Natural killer cell (primary cell): ENCODE results near the gene ALOX12B. TPM values are rescaled to one million over a fixed set of nuclear protein-coding genes. Genes with fewer than 3 reads are reported as not detected.

ENCODE experiments used
- ATAC-seq, 3 donors: fragments of 150-1000 bp in 2 of 3; fragments of 200-7000 bp in 1 of 3; cut with Tn5 transposase; 1 replicate in 1 of 3; 2 replicates in 2 of 3; pipeline ENCODE4 v1.10.0; 2021; ENCODE audit warnings: mild to moderate bottlenecking in 2 of 3, moderate library complexity in 2 of 3
- DNase-seq, 2 donors: peaks; one replicate each; pipeline versions ENCODE4 v3.0.0 to v3.0.0-alpha.2; 2013 to 2021; ENCODE audit warnings: mixed read lengths in 1 of 2
- H3K27ac ChIP-seq: one replicate; pipeline ENCODE4 v1.5.1; 2013; ENCODE audit warnings: mild to moderate bottlenecking, low read length
- H3K27me3 ChIP-seq: one replicate; pipeline ENCODE4 v1.6.1; 2013; ENCODE audit warnings: low read length; ENCODE audit not compliant: control insufficient read depth, insufficient read depth
- H3K36me3 ChIP-seq: one replicate; pipeline ENCODE4 v1.6.1; 2013; ENCODE audit warnings: low read length; ENCODE audit not compliant: control insufficient read depth, insufficient read depth
- H3K4me1 ChIP-seq: one replicate; pipeline ENCODE4 v1.6.1; 2013; ENCODE audit warnings: low read length; ENCODE audit not compliant: control insufficient read depth, insufficient read depth
- H3K4me3 ChIP-seq: one replicate; pipeline ENCODE4 v1.5.1; 2013; ENCODE audit warnings: low read length
- H3K9me3 ChIP-seq: one replicate; pipeline ENCODE4 v1.6.1; 2013; ENCODE audit warnings: low read length; ENCODE audit not compliant: control insufficient read depth, insufficient read depth
- H3K27ac Mint-ChIP-seq, 2 donors: one replicate each; pipeline ENCODE4 v1.8.0; 2022; ENCODE audit warnings: mild to moderate bottlenecking in 2 of 2, mixed read lengths in 2 of 2, moderate library complexity in 1 of 2
- H3K27me3 Mint-ChIP-seq, 2 donors: one replicate each; pipeline ENCODE4 v1.8.0; 2022; ENCODE audit warnings: low read depth in 2 of 2, mixed read lengths in 2 of 2
- H3K36me3 Mint-ChIP-seq: one replicate; pipeline ENCODE4 v1.8.0; 2022; ENCODE audit warnings: mixed read lengths
- H3K4me1 Mint-ChIP-seq, 2 donors: one replicate each; pipeline ENCODE4 v1.8.0; 2022; ENCODE audit warnings: mixed read lengths in 2 of 2
- H3K4me3 Mint-ChIP-seq: one replicate; pipeline ENCODE4 v1.8.0; 2022; ENCODE audit warnings: mild to moderate bottlenecking, moderate library complexity, mixed read lengths
- H3K9me3 Mint-ChIP-seq, 2 donors: one replicate each; pipeline ENCODE4 v1.8.0; 2022; ENCODE audit warnings: mixed read lengths in 2 of 2
- WGBS: methylation state at CpG from one replicate; pipeline ENCODE4 v1.1.7; 2013; ENCODE audit warnings: missing lambda C conversion rate; ENCODE audit not compliant: insufficient coverage; 5-methylcytosine and 5-hydroxymethylcytosine counted together
- intact Hi-C: fragments of 100-400 bp; cut with micrococcal nuclease; formaldehyde crosslinking; loops from one replicate; pipeline ENCODE4 v1.14.2; 2022
- total RNA-seq, 4 donors: library from RNA; stranded (reverse); fragments of 120-200 nt in 1 of 4; gene quantifications; one replicate each; pipeline versions ENCODE4 v1.2.3 to v1.2.4, GENCODE V29; 2013 to 2022
- TF ChIP-seq, protein P1 (sequence below): fragments of 200-600 bp; IDR thresholded peaks from one replicate; pipeline ENCODE4 v1.8.0; 2022; ENCODE audit warnings: antibody characterized with exemption

The ALOX12B gene
- total RNA-seq, 3 donors from 2014 or later (not counting 1 experiment from before 2014, with no cell fraction given) = 0.29 to 0.58 (median 0.56) TPM

- Histone ChIP-seq H3K4me3 (no peak overlapping the region), H3K4me1 (no peaks in the 10 kb centered on the region), H3K27ac (no peak overlapping the region), H3K36me3 (no peaks in the 10 kb centered on the region), H3K9me3 (no peaks in the 10 kb centered on the region), H3K27me3 (no peaks in the 10 kb centered on the region)
- Mint-ChIP-seq H3K27ac (no peak overlapping the region), H3K4me1 (peaks cover 2 to 3% of the 10 kb centered on the region in 2 donors), H3K36me3 (no peaks in the 10 kb centered on the region), H3K4me3 (no peak overlapping the region), H3K9me3 (no peaks in the 10 kb centered on the region), H3K27me3 (no peaks in the 10 kb centered on the region)
- WGBS = 91% methylated on average over 11 of the region's 11 CpGs
- intact Hi-C loops = no loop called here
- TF ChIP-seq, protein P1, sequence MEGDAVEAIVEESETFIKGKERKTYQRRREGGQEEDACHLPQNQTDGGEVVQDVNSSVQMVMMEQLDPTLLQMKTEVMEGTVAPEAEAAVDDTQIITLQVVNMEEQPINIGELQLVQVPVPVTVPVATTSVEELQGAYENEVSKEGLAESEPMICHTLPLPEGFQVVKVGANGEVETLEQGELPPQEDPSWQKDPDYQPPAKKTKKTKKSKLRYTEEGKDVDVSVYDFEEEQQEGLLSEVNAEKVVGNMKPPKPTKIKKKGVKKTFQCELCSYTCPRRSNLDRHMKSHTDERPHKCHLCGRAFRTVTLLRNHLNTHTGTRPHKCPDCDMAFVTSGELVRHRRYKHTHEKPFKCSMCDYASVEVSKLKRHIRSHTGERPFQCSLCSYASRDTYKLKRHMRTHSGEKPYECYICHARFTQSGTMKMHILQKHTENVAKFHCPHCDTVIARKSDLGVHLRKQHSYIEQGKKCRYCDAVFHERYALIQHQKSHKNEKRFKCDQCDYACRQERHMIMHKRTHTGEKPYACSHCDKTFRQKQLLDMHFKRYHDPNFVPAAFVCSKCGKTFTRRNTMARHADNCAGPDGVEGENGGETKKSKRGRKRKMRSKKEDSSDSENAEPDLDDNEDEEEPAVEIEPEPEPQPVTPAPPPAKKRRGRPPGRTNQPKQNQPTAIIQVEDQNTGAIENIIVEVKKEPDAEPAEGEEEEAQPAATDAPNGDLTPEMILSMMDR = no peak
- DNase-seq = no peak
- ATAC-seq = no peak
Observed at GRCh38 chr17:8046306-8046928, 41.1 kb downstream of the ALOX12B start.

DNA sequence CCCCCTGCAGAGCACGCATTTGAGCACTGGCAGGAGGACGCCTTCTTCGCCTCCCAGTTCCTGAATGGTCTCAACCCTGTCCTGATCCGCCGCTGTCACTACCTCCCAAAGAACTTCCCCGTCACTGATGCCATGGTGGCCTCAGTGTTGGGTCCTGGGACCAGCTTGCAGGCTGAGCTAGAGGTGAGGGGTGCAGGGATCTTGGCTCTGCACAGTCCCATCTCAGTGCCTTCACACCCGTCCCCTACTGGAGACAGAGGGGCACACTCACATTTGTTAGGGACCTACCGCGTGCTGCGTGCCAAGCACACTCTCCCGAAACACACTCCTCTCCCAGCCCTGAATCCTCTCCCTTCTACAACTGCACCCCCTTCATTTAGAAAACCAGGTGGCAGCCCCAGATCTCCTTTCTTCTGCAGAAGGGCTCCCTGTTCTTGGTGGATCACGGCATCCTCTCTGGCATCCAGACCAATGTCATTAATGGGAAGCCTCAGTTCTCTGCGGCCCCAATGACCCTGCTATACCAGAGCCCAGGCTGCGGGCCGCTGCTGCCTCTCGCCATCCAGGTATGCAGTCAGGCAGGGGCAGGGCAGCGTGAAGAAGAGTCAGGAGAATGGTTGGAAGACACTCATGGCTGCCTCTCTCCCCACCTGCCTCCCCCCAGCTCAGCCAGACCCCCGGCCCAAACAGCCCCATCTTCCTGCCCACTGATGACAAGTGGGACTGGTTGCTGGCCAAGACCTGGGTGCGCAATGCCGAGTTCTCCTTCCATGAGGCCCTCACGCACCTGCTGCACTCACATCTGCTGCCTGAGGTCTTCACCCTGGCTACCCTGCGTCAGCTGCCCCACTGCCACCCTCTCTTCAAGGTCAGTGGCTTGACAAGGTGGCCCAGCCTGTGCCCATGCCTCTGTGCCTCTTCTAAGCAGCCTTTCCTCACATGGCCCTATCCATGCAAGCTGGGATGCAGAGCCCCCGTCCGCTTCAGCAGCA, 42.4 kb downstream of the ALOX12B start:
- no peak for DNase-seq
- H3K27ac Mint-ChIP-seq = no peak overlapping the region
- Histone ChIP-seq H3K27me3 (no peaks in the 10 kb centered on the region), H3K4me1 (no peaks in the 10 kb centered on the region), H3K27ac (no peak overlapping the region), H3K36me3 (no peaks in the 10 kb centered on the region), H3K4me3 (no peak overlapping the region), H3K9me3 (no peaks in the 10 kb centered on the region)
- no peaks in the 10 kb centered on the region for H3K9me3 Mint-ChIP-seq
- WGBS = 87% methylated on average over 24 of the region's 24 CpGs
- peaks cover 0 to 6% of the 10 kb centered on the region in 2 donors for H3K27me3 Mint-ChIP-seq
- no peak for ATAC-seq
- peaks cover 5 to 7% of the 10 kb centered on the region in 2 donors for H3K4me1 Mint-ChIP-seq
- H3K4me3 Mint-ChIP-seq = no peak overlapping the region
- TF ChIP-seq, protein P1 = no peak
- no peaks in the 10 kb centered on the region for H3K36me3 Mint-ChIP-seq
- intact Hi-C loops = no loop called here

- H3K27ac Mint-ChIP-seq = no peak overlapping the region
Observed at GRCh38 chr17:8041979-8042378, 45.5 kb downstream of the ALOX12B start.

More at GRCh38 chr17:8041979-8042378, 45.5 kb downstream of the ALOX12B start:
- H3K36me3 ChIP-seq = no peaks in the 10 kb centered on the region
- H3K4me1 Mint-ChIP-seq = peaks cover 5 to 7% of the 10 kb centered on the region in 2 donors
- no peak overlapping the region for H3K27ac ChIP-seq
- H3K4me1 ChIP-seq = no peaks in the 10 kb centered on the region
- no peak overlapping the region for H3K4me3 Mint-ChIP-seq
- H3K36me3 Mint-ChIP-seq = no peaks in the 10 kb centered on the region
- ATAC-seq (no peak), DNase-seq (no peak)
- no peaks in the 10 kb centered on the region for H3K9me3 ChIP-seq
- TF ChIP-seq, protein P1 = no peak
- no peaks in the 10 kb centered on the region for H3K9me3 Mint-ChIP-seq
- H3K4me3 ChIP-seq = no peak overlapping the region
- intact Hi-C loops = loop anchor here (1.0 kb wide), 2 partner anchors 129 to 299 kb away; no protein-coding TSS in a partner anchor
- peaks cover 3% of the 10 kb centered on the region for H3K27me3 ChIP-seq
- H3K27me3 Mint-ChIP-seq = peaks cover 15 to 25% of the 10 kb centered on the region in 2 donors
